Hippocampal formation (tissue), 2 donors: ENCODE data around the gene CENPU.
"Not testable (repeated sequence)": the region's sequence is repeated elsewhere in the genome, so short reads cannot be mapped to it uniquely, and the experiment has no call there.

Source experiments
- DNase-seq, 2 donors: peaks; one replicate each; lab custom pipeline; 2025; lab: John Stamatoyannopoulos, UW

Gene CENPU

DNA sequence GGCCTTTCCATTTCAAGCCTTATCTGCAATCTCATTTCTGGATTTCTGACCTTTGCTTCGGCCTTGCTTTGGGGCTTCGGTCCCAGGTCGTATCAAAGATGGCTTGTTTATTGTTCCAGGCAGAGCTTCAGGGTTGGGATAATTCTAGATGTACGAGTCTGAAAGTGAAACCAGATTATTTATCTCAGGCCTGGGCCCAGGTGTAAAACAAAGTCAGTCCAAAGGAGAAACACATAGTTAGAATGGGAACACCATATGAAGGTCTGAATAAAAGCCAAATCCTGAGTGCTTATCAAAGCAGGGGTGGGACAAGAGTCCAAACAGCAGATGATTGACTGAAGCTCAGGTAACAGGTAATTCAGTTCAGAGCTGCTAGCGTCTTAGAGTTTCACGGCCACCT is 67.2 kb downstream of the CENPU start:
- no peak for DNase-seq

DNA sequence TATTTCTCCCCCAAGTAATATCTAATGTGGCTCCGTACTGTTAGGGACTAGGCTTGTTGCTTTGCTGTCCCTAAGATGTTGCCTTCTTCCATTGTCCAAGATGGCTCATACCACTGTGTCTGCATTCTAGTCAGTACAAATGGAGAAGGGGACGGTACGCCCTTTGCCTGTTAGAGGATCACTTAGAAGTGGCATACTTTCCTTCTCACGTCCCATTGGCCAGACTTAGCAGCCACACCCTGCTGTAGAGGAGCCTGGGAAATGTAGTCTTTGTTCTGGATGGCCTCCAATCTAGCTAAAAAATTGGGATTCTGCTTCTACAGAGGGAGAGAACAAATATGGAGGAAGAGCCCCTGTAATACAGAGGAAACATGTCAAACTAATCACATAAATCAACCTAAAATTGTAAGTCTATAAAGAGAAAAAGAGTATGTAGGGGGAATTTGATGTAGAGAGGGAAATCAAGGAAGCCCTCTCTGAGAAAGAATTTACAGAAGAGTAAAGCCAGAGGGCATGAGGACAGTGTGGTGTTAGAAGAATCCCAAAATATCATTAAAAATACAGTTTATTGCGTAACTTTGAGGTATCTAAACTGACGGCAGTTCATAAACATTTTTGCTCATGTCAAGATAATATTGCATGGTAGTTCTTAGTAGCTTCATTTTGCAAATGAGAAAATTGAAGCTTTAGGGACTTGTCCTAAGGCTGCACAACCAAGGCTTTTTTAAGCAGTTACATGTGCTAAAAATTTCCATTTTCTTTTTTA is 69.3 kb downstream of the CENPU start:
- no peak for DNase-seq

DNA sequence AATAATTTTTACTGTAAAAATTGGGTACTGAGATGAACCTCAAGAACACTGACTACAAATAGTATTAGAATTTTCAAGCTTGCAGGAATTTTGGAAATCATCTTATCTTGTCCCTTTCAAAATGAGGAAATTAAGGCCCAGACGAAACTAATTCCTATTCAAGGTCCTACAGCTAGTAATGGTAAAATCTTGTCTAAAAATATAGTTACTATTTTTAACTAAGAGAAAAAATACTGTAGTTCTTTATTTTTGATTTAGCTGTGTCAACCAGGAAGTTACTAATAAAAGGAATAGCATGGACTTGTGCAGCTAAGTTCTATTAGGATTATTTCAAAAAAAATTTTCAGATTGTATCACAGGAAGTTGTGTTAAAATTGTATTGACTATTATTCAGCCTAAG is 71.7 kb downstream of the CENPU start:
- no peak for DNase-seq

DNA sequence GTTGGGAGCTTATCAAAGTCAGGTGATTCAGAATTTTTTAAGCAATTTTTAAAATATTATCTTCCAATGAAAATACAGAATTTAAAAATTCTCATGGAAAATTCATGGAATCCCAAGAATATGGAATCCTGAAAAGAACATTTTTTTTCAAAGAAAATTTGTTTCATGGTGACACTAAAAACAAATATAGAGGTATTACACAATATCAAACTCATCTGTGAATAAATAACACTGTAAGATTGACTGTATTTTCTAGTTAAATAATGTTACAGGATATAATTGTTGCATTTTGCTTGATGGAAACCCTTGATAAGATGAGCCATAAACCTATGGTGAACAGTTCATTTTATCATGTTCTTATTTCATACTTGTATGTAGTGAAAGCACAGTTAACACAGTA is 72.9 kb downstream of the CENPU start:
- no peak for DNase-seq

DNA sequence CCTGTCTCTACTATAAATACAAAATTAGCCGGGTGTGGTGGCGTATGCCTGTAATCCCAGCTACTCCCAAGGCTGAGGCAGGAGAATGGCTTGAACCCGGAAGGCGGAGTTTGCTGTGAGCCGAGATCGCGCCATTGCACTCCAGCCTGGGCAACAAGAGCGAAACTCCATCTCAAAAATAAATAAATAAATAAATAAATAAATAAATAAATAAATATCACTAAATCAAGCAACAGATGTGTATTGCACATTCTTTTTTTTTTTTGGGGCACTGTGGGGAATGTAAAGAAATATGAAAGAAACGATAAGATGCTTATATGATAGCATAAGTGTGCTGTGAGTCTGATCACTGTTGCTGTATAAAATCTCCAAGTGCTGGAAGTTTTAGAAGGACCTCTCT is 76.1 kb downstream of the CENPU start:
- not testable (repeated sequence) for DNase-seq

DNA sequence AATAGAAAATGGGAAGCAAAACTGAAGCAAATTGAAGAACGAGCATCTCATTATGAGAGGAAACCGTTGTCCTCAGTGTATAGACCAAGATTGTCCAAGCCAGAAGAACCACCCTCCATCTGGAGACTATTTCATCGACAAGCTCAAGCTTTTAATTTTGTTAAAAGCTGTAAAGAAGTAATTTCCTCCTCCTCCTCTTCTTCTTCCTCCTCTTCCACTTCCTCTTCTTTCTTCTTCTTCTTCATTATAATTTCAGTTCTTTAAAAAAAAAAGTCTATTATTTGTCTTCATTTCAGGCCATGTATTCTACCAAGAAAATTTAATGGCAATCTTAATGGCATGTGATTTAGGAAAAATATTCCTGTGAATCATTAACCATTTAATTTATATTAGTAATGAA is 76.8 kb downstream of the CENPU start:
- DNase-seq = no peak

DNA sequence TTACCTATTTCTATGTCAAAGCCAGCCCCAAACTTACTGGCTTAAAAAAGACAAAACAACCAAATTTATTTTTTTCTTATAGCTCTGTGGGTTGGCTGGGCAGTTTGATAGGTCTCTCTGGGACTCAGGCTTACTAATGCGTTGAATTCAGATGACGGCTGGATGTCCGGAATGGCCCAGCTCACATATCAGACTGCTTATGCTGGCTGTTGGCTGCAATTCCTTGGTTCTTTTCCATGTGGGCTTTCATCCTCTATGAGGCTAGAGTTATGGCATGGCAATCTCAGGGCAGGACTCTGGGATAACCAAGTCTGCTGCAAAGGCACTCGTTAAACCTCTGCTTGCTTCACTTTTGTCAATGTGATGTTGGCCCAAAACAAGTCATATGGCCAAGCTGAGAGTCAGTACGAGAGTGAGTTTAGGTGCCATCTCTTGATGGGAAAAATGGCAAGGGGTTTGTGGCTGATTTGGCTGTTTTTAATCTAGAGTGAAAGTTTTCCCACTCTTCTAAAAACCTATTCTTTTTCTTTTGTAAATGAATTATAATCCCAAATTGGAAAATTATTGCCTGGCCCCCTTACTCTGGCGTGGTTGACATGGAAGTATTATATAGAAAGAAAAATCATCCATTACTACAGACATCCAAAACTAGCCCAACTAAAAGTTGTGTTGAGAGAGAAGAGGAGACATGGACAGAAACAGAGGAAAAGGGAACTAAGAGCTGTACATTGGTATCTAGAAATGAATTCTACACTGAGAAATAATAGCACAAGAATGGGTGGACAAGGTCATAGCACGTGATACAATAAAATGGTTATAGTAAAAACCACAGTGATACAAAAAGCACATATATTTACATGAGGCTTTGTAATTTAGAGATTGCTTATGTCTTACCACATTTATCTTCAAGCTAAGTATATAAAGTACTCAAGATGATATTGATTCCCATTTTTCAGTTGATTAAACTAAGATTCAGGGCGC is 77.7 kb downstream of the CENPU start:
- no peak for DNase-seq

DNA sequence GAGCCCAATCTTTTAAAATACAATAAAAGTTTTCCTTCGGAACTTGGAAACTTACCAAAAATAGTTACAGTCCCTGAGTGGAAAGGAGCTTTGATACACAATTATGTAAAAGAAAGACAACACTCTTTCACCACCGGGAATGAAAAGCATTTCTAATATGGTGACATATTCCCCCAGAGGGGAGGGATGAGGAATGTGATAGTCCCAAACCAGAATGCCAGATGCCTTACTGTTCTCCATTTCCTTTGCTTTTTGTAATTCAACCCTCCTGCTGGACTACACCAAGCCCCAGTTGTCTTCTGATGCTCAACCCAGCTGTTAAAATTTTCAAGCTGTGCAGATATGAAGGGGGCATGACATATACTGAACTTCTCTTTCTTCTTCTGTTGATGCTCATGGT is 80.2 kb downstream of the CENPU start:
- DNase-seq = no peak

DNA sequence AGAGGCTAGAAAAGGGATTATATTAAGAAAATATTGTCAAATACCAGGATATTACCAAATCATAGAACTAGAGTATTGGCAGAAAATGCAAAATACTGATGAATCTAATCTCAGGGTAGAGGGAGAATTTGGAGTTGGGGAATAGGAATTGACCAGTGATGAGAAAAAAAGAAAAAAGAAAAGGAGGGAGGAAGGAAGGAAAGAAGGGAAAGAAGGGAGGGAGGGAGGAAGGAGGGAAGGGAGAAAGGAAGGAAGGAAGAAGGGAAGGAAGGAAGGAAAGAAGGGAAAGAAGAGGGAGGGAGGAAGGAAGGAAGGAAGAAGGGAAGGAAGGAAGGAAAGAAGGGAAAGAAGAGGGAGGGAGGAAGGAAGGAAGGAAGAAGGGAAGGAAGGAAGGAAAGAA is 81.2 kb downstream of the CENPU start:
- not testable (repeated sequence) for DNase-seq

DNA sequence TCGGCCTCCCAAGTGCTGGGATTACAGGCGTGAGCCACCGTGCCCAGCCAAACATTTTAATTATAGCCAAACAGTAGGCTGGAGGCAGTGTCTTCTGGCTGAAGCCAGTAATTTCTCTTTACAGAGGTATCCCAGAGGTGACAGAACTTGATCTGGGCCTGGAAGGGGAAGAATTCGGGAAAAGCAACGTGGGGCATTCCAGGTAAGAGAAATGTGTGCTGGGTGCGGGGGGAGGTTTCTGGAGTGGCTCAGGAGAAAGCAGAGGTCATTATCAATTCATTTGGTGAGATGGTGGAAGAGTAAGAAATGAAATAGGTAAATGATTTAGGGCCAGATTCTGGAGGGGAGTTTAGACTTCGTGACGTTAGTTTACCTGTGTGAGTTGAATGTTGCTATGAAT is 82.0 kb downstream of the CENPU start:
- DNase-seq = no peak

DNA sequence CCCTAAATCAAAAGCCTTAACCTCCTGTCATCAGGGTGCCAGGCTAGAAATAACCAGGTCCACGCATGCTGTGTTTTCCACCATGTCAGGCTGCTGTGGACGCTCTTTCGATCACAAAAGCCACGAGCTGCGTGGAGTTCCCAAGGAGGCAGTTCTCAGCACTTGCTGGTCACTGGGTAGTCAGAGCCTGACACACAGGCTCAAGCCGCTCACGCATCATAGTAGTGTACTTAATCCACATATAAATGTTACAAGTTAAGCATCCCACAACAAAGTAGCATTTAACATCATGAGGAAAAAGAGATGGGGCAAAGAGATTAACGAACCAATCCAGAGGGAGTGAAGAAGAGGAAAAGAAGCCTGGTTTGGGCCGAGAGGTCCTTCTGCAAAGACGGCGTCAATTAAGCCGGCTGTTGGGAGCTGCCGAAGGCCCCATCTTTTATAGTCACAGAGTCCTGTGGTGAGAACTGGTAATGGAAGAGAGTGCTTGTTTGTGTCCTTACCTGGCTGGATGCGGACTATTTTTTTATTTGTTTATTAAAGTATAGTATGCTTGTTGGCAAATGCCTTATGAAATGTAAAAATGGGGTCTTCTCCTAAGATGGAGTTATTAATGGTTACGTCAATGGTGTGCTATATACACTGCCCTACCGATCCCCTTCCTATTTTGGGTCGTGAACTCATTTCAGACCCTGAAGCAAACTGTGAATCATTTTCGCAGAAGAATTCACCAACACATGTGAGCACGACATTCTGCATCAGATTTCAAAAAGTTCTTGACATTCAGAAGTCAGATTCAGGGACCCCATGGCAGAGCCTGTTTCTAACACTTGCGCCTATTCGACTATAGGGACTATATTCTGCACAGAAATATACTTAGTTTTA is 83.7 kb downstream of the CENPU start:
- no peak for DNase-seq

DNA sequence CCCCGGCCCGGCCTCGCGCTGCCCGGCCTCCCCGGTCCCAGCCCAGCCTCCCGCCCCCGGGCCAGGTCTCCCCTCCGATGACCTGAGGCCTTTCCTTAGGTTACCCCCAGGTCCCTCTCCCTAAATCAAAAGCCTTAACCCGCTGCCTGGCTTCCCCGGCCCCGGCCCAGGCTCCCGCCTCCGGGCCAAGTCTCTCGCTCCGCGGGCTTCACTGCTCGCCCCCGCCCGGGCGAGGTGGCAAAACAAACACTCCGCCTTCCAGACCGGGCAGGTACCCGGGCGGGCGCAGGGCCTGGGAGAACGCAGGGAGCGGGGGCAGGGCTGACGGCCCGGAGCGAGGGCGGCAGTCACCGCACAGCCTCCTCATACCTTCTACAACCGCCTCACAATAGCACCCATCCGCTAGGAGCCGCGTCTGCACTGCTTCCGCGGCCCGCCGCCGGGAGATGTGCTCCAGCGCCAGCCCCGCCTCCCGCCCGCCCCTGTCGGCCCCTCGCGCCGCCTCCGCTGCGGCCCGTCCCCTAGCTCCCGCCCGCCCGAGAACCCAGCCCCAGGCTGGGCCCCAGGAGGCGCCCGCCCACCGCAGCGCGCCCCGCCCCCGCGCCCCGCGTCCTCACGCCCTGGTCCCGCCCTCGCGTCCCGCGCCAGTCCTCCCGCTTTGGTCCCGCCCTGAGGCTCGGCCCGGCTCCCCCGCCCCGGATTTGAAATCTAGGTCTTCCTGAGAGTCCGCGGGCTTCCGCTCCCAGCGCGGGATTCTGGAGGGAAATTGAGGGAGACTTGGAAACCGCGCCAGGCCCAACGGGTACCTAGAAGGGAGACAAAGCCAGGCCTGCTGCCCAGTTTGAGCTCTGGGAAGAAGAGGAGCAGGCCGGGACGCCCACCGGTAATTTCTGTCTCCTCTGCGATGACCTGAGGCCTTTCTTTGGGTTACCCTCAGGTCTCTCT is 84.6 kb downstream of the CENPU start, which contains the start of the genes CASP3 and PRIMPOL:
TSS of gene CASP3 (minus strand) at position 422 of the 945 bp plus-strand sequence. CDS start 10,994 bp downstream, outside the sequence.
TSS of gene PRIMPOL (plus strand) at position 713 of the 945 bp plus-strand sequence. CDS start 7,403 bp downstream, outside the sequence.
- peak; percentile 96 to 97 for DNase-seq

DNA sequence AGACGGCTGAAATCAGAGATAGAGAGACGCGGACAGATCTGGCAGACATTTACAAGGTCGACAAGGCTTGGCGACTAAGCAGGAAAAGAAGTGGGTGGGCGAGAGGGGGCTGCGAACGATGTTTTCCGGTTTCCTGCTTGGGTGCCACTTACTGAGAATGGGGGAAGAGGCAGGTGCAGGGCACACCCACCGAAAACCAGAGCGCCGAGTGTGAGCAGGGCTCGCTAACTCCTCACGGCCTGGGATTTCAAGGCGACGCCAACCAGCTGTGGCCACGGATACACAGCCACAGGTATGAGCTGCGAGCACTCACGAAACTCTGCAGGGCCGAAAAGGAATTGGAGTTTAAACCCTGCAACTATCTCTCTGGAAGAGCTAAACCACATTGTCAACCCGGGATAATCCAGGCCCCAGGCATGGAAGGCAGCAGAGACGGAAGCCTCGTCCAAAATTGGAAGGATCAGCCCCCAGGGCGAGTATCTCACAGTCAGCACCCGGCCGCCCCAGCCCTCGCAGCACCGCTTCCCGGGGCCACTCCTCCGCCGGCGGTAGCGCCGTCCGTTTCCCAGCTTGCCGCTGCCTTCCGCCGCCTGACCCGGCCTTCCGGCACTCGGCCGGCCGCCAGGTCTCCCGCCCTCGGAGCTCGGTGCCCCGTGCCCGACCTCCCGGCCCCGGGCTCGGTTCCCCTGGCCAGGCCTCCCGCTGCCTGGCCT is 85.4 kb downstream of the CENPU start:
- DNase-seq = peak; percentile 16 to 46

DNA sequence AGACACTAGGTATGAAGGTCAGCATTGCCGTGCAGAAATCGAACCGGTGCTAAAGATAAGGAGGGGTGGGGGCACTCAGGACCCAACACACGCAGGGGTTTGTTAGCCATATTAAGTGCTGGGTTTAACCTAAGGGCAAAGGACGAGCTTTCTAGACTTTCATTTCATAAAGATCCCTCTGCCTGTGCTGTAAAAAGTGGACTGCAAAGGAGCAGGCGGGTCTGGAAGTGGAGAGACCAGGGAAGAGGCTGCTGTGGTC is 85.9 kb downstream of the CENPU start:
- no peak for DNase-seq

DNA sequence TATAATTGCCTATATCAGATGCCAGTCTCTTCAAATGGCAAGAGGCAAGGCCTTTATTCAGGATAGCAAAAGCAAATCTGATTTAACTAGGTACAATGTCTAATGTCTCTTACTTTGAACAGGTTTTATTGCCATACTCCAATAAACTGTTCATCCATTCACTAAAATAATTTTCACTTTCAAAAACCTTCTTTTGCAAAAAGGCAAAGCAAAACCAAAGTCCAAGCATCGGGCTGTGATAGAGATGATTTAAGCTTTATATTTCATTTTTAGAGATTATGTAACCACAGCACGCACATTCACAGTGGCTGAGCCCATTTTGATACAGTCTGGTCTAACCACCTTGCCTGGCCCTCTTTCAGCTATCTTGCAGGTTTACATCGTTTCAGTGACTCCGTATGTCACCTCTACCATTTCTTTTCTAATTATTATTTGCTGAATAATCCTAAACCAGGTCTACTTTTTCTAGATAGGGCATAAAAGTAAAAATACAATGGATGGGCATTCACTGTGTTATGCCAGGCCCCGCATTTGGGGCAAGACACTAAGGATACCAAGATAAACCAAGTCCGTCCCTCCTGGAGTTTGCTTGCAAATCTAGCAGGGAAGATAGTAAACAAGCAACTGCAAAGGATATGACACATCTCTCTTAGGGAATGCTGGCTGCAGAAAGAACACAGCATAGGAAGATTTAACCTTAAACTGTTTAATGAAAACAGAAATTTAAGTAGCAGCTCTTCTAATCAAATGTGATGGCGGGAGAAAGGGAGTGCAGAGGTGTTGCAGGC is 86.4 kb downstream of the CENPU start:
- DNase-seq = no peak

DNA sequence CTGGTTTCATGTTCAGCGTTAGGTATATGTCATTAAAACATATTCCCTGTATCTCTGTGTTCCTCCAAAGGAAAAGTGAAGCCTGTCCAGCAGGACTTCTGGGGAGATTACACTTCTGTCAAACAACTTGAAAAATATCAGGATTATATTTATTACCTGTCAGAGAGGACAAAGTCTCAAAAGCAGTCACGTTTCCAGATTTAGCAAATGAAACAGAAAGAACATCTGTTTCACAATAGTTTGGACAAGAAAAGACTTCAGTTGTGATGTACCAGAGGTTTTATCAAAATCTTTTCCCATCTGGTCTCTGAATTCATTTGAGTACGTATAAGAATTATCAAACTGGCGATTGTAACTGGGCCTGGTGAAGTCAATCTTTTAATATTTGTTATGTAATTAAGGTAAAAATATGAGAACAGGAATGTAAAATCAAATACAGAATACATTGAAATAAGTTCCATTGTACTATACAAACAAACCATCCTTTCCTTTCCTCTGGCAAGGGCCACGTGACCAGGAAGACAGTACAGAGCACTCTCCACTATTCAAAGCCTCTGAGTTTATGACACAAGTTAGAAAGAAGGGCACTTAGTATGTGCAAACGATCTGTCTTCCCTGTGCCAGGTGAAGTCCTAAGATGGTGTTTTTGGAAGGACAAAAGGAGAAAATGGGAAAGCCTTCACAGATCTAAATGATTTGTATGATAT is 87.8 kb downstream of the CENPU start:
- DNase-seq = peak in 1 of 2 donors; percentile 48

DNA sequence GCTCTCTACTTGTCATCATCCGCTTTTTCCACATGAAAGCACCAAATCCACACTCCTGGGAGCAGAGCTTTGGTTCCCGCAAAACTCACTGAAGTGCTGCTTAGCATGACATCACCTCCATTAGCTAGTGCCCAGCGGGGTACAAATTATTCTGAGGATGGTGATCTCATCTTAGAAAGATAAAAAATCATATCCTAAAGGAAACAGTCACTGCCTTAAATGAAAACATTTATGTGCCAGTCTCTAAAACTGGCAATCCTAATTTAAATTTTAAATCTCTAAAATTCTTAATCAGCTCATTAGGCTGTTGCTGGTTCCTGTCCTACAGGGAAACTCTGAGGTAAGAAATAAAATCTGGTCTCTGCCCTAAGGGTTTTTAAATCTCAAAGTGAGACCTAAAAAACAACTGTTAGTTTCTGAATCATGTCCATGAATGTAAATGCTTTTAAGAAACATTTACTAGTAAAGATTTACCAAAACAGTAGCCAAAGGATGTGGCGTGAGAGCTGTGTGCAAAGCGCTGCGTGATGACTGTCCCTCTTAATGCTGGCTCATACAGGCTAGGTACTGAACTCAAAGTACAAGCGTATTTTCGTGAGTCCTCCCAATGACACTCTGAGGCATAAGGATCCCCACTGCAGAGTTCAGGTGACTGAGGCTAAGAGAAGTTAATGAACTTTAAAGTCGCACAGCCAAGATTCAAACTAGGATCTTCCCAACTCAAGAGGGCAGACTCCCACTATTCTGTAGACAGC is 89.2 kb downstream of the CENPU start:
- DNase-seq = no peak
